Measurements from ENCODE around the gene SKOR2.

DNA sequence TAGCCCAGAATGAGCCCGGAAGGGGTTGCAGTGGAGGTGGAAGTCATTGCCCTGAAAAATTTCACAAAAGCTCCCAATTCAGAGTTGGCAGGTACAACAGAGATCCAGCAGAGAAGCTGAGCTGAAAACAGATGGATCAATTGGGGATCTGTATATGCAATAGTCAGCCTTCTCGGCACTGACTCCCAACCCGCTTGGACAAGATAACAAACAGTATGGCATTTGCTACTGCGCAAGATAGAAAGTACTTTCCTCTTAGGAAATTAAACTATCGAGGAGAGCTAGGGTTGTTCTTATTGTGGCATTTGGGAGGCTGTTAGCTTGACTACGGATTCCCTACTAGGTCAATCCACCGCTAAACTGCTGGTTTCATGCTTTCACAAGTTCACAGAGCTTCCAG lies 63.7 kb downstream of the SKOR2 start:
- TF ChIP-seq EZH2 (IDR thresholded peaks at IDR 0.05; ENCODE audit: borderline replicate concordance, low read depth, low read length, poor library complexity, severe bottlenecking), result no peak
- TF ChIP-seq, protein P1, sequence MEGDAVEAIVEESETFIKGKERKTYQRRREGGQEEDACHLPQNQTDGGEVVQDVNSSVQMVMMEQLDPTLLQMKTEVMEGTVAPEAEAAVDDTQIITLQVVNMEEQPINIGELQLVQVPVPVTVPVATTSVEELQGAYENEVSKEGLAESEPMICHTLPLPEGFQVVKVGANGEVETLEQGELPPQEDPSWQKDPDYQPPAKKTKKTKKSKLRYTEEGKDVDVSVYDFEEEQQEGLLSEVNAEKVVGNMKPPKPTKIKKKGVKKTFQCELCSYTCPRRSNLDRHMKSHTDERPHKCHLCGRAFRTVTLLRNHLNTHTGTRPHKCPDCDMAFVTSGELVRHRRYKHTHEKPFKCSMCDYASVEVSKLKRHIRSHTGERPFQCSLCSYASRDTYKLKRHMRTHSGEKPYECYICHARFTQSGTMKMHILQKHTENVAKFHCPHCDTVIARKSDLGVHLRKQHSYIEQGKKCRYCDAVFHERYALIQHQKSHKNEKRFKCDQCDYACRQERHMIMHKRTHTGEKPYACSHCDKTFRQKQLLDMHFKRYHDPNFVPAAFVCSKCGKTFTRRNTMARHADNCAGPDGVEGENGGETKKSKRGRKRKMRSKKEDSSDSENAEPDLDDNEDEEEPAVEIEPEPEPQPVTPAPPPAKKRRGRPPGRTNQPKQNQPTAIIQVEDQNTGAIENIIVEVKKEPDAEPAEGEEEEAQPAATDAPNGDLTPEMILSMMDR (conservative IDR thresholded peaks at IDR 0.05; ENCODE audit: low read depth, low read length), result no peak
